Ishikawa (cell line): ENCODE data around the gene KANK3.
A peak's percentile ranks its signal among the peaks of the same experiment; 100 is the strongest.

ENCODE experiments used
- NFIC ChIP-seq: IDR thresholded peaks from 2 replicates; pipeline ENCODE4 v1.6.1; 2012
- RAD21 ChIP-seq: IDR thresholded peaks from 2 replicates; pipeline ENCODE4 v1.6.1; 2012; ENCODE audit warnings: low read depth

KANK3 gene

DNA sequence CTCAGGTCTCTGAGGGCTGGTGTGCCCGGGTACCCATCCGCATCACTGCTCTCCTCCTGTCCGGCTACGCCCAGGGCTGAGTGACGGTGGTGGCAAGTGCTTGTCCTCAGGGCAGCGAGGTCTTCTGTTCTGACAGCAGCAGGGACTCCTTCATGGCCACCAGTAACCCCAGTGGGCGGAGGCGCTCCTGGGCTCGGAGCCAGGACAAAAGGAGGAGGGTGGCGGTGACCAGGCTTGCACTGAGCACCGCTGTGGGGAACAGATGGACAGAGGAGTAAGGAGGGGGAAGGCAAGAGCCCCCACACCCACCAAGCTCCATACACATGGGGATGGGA lies 40.7 kb downstream of the KANK3 start:
- peak; percentile 52; the same call in 1 of the 2 replicates for TF ChIP-seq NFIC
- TF ChIP-seq RAD21: no peak
